Mucosa of gallbladder (tissue), 1 donor: ENCODE measurements around the gene TAS2R5. TPM values are rescaled to one million over a fixed set of nuclear protein-coding genes. Genes with fewer than 3 reads are reported as not detected.
A peak's percentile ranks its signal among the peaks of the same experiment; 100 is the strongest.
"Not testable (repeated sequence)": the region's sequence is repeated elsewhere in the genome, so short reads cannot be mapped to it uniquely, and the experiment has no call there.

ENCODE experiments used
- DNase-seq: peaks from one replicate; pipeline ENCODE4 v3.0.0-alpha.2; 2020; ENCODE audit warnings: low spot score
- total RNA-seq: library from RNA; stranded (reverse); gene quantifications from one replicate; pipeline ENCODE4 v1.2.1, GENCODE V29; 2021
- donor health status: DM: no; HTN: no; CAD: no.

Gene TAS2R5, protein sequence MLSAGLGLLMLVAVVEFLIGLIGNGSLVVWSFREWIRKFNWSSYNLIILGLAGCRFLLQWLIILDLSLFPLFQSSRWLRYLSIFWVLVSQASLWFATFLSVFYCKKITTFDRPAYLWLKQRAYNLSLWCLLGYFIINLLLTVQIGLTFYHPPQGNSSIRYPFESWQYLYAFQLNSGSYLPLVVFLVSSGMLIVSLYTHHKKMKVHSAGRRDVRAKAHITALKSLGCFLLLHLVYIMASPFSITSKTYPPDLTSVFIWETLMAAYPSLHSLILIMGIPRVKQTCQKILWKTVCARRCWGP
- 1.2 TPM for total RNA-seq

DNA sequence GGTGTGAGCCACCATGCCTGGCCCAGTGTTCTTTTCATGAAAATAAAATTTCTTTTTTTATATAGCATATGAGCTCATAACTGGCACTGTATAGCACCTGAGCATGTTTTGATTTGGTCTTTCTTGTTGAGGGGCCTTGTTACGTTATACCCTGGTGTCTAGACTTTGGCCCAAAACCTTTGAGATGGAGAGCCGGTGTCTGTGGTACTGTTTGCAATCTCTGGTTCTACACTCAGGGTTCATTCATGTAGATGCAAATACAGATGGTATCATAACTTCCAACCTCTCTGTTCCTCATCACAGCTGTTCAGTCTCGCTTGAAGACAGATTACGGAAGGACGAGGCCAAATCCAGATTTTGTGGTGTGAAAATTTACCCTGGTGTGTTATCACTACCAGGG, at the start of gene TAS2R5:
TSS of gene TAS2R5 (plus strand) at position 301 of the 400 bp plus-strand sequence. CDS start 145 bp downstream, outside the sequence.
- DNase-seq: no peak

DNA sequence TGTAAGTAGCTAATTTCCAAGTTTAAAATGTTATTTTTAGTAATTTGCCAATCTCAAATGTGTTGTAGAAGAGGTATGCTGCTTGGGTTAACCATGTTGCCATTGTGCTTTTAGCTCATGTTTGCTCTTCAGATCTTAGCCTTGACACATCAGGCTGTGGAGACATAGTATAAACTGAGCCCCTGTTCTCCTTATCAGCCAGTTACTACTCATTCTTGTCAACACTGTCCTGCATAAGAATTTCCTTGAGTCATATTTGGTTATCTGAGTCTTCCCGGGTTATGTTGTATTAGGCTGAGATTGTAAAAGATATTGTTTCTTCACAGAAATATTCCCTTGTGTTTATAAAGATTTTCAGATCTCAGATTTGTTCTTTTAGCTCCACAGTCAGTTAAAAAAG, 47.8 kb upstream of the TAS2R5 start:
- DNase-seq: no peak

DNA sequence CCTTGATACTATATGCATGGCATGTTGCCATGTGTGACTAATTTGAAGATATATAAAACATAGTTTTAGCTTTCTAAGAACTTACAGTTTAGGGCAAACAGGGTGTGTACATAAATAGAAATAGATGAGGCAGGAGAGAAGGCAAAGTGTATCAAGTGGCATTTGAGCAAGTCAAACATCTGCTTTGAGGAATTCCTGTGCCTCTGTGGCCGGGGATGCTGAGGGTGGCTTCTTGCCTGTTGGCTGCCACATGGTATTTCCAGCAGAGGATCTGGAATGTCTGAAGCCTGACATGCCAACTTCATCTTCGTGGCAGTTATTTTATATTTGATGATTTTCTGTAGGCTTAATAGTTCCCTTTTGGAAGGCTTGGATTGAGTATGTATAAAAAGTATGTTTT, 45.9 kb upstream of the TAS2R5 start:
- no peak for DNase-seq

DNA sequence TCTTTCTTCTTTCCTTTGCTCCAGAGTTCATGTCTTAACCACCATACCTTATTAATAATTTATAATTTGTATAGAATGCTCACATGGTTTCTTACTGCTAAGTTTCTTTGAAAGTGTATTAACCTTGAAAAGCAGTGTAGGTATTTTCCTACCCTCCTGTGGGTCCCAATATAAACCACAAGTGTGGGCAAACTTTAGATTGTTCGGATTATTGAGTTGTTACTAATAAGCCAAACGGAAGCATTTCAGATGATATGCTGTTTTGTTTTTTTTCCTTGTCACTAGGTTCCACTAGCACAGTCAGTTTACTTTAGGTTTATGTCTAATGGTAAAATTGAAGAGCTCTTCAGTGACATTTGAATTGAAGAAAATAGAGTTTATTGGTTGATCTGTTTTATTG, 41.6 kb upstream of the TAS2R5 start:
- DNase-seq: no peak

DNA sequence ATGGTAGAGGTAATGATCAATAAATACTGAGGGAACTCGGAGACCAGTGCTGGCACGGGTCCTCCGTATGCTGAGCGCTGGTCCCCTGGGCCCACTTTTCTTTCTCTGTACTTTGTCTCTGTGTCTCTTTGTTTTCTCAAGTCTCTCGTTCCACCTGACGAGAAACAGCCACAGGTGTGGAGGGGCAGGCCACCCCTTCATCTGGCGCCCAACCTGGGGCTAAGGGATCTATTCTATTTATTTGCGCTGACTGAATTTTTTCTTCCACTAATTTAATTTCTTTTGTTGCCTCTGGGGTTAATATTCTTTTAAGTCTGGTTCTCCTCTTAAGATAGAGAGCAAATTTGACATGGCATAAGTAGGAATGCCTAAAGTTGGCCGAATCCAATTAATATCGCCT, 38.1 kb upstream of the TAS2R5 start:
- not testable (repeated sequence) for DNase-seq

DNA sequence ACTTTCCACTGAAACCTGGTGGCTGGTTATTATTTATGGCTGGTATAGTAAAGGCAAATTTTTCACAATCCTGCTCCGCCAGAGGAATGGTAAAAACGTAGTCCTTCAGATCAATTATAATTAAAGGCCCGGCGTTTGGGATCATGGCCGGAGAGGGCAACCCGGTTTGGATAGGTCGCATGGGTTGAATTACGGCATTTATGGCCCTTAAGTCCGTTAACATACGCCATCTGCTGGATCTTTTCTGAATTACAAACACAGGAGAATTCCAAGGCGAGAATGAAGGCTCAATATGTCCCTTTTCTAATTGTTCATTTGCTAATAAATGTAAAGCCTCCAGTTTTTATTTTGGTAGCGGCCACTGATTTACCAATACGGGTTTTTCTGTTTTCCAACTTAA, 37.4 kb upstream of the TAS2R5 start:
- DNase-seq: no peak

DNA sequence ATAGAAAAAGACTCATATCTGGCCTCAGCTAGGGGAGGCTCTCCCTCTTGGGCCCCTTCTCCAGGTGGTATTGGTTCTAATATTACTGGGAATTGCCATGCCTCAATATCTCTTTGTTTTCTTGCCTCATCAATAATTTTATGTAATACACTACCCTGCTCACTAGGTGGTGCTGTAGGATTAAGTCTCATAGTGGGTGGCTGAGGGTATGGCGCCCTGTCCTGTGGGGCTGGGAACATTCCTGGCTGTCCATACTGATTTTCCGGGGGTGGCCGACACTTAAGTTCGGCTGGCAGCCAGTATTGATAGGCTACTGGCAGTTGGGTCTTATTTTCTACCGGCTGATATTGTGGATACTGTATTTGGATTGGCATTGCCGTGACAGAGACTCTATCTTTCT, 35.1 kb upstream of the TAS2R5 start:
- DNase-seq: no peak

DNA sequence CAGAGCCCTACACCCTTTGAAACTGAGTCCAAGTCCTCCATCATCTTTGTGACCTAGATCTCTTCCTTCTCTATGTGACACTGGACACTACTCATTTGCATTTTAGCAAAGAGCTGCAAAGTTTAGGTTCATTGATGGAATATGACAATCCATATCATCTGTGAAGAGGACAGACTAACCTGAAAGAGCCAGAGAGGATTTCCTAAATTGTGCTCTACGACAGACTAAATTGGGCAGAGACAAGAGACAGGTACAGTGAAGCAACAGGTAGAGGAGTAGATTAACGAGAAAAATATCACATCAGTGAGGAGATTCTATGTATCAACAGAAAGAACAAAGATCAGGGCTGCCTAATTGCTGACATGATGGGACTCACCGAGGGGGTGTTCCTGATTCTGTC, 26.2 kb upstream of the TAS2R5 start, which contains the start of gene TAS2R3:
TSS of gene TAS2R3 (plus strand) at position 301 of the 400 bp plus-strand sequence. CDS start at position 363, 62 bp downstream.
- DNase-seq: no peak

DNA sequence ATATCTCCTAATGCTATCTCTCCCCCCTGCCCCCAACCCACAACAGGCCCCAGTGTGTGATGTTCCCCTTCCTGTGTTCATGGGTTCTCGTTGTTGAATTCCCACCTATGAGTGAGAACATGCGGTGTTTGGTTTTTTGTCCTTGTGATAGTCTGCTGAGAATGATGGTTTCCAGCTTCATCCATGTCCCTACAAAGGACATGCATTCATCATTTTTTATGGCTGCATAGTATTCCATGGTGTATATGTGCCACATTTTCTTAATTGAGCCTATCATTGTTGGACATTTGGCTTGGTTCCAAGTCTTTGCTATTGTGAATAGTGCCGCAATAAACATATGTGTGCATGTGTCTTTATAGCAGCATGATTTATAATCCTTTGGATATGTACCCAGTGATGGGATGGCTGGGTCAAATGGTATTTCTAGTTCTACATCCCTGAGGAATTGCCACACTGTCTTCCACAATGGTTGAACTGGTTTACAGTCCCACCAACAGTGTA, 19.9 kb upstream of the TAS2R5 start:
- not testable (repeated sequence) for DNase-seq

DNA sequence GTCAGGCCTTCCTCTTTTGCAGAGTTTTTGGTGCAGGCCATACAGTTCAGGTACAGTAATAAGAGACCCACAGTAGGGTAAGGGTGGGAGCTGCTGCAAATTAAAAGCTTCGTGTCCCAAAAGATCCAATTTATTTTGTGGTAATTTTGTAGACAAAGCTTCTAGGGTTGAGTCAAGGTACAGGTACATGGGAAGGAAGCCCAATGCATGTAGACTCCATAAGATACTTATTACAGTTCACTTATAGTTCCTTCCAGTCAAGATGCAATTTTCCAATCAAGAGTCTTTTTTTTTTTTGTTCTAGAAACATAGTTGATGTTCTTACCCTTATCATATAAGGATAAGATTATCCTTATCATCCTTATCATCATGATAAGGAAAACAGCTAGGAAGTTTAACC, 13.6 kb upstream of the TAS2R5 start, which contains the start of gene TAS2R4:
TSS of gene TAS2R4 (plus strand) at position 301 of the 400 bp plus-strand sequence. CDS start 1,815 bp downstream, outside the sequence.
- DNase-seq: no peak

DNA sequence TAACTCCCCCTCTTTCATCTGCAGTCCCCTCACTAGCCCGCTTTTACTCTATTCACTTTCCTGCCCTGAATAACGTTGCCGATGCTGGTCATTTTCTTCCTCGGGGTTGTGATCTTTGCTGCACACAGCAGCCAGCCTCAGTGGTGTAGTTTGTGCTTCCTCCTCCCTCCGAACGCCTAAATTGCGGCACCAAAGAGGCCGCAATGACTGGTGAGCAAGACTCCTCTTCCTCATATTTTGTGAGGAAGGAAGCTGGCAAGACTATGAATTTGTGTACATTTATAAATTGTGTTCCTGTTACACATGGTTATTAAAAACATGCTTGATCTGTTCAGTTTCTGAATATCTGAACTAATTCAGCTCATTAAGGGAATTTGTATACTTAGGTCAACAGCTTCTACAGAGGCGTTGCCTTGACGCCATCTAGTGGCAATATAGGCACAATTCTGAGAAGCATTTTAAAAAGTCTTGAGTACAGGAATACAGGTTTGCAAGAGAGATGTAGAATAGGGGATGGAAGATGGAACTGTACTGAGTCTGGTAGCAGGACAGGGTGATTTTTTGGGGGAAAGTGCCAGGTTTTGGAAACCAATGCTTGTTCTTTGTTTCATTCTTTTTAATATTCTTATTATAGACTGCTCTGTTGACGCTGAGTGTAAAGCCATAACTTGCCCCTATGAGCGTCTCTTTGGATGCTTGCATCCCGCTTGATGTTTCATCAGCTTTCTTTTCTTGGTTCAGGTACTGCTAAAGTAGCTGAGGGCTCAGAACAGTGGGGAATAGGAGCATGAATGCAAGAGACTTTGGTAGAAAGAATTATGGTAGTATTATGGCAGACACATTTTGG, 4.1 kb upstream of the TAS2R5 start:
- peak; percentile 17 for DNase-seq

DNA sequence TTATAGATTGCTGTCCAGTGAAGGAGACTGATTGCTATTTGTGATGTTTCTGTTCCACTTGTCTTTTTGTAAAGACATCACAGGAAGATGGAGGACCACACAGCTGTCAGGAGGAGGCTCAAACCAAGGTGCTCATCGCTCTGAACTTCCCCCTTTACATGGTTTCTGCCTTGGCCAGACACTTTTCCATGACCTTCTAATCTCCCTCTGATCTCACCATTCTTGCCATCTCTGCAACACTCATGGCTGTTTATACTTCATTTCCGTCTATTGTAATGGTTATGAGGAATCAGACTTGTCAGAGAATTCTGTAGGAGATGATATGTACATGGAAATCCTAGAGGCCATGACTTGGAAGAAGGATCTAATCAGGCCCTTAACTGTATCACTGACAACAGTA, 1.7 kb upstream of the TAS2R5 start:
- DNase-seq: no peak

DNA sequence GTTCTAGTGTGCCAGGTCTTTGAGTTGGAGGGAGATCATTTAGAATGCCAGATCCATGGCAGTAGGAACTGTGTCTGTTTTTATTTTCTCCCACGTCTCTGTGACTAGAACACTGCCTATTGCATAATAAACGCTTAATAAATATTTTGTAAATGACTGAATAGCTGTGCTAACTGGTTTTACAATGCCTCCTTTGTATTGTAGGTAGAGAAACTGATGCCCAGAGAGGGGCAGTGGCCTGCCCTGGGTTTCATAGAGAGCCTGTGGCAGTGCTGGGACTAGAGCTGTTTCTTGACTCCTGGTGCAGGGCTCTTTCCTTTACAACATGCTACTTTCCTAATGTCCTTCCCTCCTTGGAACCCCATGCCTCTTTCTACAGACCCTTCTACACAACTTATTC, 2.5 kb downstream of the TAS2R5 start:
- DNase-seq: no peak

DNA sequence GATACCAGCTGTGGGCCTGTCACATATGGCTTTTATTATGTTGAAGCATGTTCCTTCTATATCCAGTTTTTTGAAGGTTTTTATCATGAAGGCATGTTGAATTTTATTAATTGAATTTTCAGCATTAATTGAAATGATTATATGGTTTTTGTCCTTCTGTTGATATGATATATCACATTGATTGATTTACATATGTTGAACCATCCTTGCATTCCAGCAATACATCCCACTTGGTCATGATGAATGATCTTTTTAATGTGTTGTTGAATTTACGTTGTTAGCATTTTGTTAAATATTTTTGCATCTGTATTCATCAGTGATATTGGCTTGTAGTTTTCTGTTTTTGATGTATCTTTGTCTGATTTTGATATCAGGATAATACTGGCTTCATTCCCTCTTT, 30.1 kb downstream of the TAS2R5 start:
- DNase-seq: no peak

DNA sequence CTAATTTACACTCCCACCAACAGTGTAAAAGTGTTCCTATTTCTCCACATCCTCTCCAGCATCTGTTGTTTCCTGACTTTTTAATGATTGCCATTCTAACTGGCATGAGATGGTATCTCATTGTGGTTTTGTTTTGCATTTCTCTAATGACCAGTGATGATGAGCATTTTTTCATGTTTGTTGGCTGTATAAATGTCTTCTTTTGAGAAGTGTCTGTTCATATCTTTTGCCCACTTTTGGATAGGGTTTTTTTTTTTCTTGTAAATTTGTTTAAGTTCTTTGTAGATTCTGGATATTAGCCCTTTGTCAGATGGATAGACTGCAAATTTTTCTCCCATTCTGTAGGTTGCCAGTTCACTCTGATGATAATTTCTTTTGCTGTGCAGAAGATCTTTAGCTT, 32.4 kb downstream of the TAS2R5 start:
- DNase-seq: not testable (repeated sequence)

DNA sequence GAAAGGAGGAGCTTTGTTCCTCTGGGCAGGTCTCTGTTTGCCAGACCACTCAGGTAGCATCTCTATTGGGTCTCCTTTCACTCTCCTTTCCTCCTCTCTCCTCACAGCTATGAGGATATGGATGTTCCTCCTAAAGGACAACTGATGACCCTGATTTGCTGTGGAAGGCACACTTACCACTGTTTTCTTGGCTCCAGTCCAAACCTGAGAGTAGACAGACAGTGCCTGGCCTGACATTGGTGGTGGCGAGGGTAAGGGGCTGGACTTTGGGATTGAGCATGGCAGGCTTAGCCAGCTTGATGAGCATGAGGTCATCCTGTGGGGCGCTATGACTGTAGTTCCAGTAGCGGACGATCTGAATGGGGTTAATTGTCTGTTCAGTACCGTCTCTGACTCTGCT, 47.7 kb downstream of the TAS2R5 start:
- DNase-seq: no peak

DNA sequence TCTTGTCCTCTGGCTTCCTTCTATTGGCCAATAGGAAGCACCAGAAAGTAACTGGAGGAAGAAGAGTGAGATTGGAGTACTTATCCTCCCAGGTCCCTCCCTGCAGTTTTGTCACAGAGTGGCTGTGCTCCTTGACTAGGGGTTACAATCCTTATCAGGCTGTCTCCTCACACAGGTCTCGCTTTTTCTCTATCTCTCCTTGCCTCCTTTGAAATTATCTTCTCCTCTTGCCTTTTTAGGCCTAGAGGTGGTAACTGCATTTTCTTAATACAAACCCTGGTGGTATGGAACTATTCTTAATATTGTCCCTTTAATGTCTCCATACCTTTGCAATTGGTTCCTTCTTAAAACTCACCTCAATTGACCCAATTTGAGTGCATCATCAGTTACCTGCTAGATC, 48.6 kb downstream of the TAS2R5 start:
- DNase-seq: no peak

DNA sequence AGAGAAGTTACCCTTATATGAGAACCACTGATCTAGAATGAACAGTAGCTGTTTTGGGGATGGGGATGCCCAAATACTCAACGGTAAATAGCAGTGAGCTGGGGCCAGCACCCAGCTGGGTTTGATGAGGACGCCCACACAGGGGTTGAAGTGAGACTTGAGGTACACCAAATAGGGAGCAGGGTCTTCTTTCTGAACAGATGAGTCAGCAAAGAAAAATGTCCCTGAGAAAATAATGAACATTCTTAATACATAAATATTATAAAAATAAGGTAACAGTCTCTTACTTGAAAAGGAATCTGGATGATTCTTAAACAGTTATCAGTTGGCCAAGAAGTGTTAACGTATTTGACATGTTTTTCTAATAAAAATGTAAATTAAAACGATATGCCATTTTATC, 49.2 kb downstream of the TAS2R5 start:
- no peak for DNase-seq

DNA sequence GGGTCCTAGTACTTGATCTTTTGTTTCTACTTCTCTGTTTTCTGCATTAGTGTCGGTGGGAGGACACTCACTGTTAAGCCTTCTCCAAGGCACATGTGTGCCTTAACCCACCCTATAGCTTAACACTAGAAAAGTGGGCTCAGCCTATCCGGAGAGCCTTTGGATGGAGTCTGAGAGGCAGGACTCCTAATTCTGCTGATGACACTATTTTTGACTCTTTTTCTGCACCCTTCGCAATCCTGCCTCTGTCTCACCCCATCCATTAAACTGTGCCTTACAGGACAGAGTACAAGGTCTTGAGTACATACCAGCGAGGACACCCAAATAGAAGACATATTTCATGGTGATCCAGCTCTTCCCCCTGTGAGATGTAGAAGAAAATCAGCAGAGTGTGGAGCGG, 50.7 kb downstream of the TAS2R5 start:
- no peak for DNase-seq
